H7 (cell line): ENCODE results near the gene ABCC1. TPM values are rescaled to one million over a fixed set of nuclear protein-coding genes. Genes with fewer than 3 reads are reported as not detected.

Experiments
- DNase-seq: peaks from one replicate; pipeline ENCODE4 v3.0.0; 2012
- H3K27me3 ChIP-seq: 2 replicates; pipeline ENCODE4 v1.6.0; 2011; ENCODE audit warnings: mild to moderate bottlenecking, low read length; ENCODE audit not compliant: control insufficient read depth, insufficient read depth
- H3K36me3 ChIP-seq: replicated peaks from 2 replicates; pipeline ENCODE4 v1.5.1; 2011; ENCODE audit warnings: low read length; ENCODE audit not compliant: control insufficient read depth, insufficient read depth
- H3K4me3 ChIP-seq: 2 replicates; pipeline ENCODE4 v1.5.1; 2011; ENCODE audit warnings: low read depth, mild to moderate bottlenecking, control low read depth, low read length, moderate library complexity; ENCODE audit not compliant: insufficient read depth
- total RNA-seq: library from RNA; depleted of rRNA; stranded (reverse); fragments of >200 nt; shearing (Covaris generic); gene quantifications from 2 replicates; pipeline ENCODE4 v1.2.3, GENCODE V29; 2014

Gene ABCC1
- total RNA-seq, 1 experiment from 2014 or later, result 22.0 TPM

DNA sequence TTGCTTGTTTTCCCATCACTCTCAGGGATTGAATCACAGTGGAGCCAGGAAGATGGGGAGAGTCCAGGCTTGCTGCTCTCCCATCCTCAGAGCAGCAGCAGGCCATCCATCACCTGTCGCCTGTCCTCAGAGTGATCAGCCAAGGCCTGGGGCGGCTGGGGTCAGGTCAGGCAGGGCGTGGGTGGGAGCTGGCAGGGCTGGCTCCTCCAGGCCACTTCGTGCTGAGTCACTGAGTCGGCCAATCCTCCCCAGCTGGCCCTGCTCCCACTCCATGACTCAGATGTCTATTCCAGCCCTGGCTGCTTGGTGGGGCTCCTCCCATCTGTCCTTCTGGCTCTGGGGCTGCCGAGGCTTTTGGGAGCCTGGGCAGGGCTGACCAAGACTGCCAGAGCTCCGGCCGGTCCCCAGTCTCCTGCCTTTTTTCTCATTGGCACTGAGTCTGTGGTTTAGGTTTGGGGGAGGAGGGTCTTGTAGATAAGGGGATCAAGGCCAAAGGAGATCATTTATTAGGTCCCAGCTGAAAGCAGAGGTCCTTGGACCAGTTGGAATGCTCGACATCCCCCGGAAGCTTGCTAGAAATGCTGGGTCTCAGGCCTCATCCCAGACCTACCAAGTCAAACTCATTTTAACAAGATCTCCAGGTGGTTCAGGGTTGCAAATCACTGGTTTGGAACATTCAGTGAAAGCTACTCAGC lies 72.7 kb downstream of the ABCC1 start:
- Histone ChIP-seq H3K4me3 (no peak overlapping the region), H3K27me3 (no peaks in the 10 kb centered on the region), H3K36me3 (peaks cover 14% of the 10 kb centered on the region)
- DNase-seq, result peak; percentile 56

GRCh38 chr16:16022683-16023064 lies 73.3 kb downstream of the ABCC1 start:
- peaks cover 13% of the 10 kb centered on the region for H3K36me3 ChIP-seq
- H3K27me3 ChIP-seq, result no peaks in the 10 kb centered on the region
- no peak for DNase-seq
- no peak overlapping the region for H3K4me3 ChIP-seq

GRCh38 chr16:16025214-16025968 lies 76.0 kb downstream of the ABCC1 start:
- no peaks in the 10 kb centered on the region for H3K27me3 ChIP-seq
- H3K4me3 ChIP-seq, result no peak overlapping the region
- peaks cover 4% of the 10 kb centered on the region for H3K36me3 ChIP-seq
- DNase-seq, result no peak

DNA sequence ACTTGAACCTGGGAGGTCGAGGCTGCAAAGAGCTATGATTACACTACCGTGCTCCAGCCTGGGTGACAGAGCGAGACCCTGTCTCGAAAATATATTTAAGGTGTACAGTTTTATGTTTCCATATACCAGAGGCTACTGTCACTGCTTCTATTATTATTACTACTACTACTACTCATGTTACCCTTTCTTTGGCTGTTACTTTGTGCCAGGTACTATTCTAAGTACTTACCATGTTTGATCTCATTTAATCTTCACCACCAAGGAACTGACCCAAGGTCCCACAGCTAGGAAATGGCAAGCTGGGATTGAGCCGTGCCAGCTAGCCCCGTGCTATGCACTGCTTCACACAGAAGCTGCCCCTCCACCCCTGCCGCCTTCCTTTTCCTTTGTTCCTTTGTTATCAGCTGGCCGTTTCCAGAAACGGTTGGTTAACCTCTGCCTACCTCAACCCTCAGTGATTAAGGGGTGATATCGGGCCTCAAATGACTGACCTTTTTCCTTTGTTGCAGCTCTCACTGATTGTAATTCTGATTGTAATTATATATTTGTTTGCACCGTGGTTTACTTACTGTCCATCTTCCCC lies 78.4 kb downstream of the ABCC1 start:
- H3K36me3 ChIP-seq, result peaks cover 2% of the 10 kb centered on the region
- H3K27me3 ChIP-seq, result no peaks in the 10 kb centered on the region
- DNase-seq, result no peak
- no peak overlapping the region for H3K4me3 ChIP-seq

GRCh38 chr16:16028311-16028999 lies 79.0 kb downstream of the ABCC1 start:
- Histone ChIP-seq H3K36me3 (peaks cover 7% of the 10 kb centered on the region), H3K27me3 (no peaks in the 10 kb centered on the region), H3K4me3 (no peak overlapping the region)
- no peak for DNase-seq

GRCh38 chr16:16029431-16030011 lies 80.1 kb downstream of the ABCC1 start:
- DNase-seq, result no peak
- peaks cover 7% of the 10 kb centered on the region for H3K36me3 ChIP-seq

GRCh38 chr16:16030449-16030848 lies 81.0 kb downstream of the ABCC1 start:
- no peak for DNase-seq
- Histone ChIP-seq H3K4me3 (no peak overlapping the region), H3K27me3 (no peaks in the 10 kb centered on the region), H3K36me3 (peaks cover 7% of the 10 kb centered on the region)

More at GRCh38 chr16:16029431-16030011, 80.1 kb downstream of the ABCC1 start:
- no peak overlapping the region for H3K4me3 ChIP-seq
- H3K27me3 ChIP-seq, result no peaks in the 10 kb centered on the region

DNA sequence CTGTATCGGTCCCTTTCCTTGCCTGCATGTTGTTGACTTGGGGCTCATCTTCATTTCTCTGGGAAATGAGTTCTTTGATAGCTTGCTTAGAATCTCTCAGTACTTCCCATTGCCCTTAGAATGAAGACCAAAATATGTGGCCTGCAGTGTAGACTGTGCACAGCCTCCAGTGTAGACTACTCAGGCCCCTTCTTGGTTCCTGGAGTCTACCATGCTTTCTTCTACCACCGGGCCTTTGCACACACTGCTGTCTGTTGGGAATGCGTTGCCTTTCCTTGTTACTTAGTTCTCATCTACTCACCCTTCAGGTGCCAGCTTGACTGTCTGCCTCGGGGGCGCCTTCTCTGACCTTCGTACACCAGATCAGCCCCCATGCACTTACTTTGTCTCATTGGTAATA lies 82.0 kb downstream of the ABCC1 start:
- no peak for DNase-seq
- Histone ChIP-seq H3K27me3 (no peaks in the 10 kb centered on the region), H3K4me3 (no peak overlapping the region)

DNA sequence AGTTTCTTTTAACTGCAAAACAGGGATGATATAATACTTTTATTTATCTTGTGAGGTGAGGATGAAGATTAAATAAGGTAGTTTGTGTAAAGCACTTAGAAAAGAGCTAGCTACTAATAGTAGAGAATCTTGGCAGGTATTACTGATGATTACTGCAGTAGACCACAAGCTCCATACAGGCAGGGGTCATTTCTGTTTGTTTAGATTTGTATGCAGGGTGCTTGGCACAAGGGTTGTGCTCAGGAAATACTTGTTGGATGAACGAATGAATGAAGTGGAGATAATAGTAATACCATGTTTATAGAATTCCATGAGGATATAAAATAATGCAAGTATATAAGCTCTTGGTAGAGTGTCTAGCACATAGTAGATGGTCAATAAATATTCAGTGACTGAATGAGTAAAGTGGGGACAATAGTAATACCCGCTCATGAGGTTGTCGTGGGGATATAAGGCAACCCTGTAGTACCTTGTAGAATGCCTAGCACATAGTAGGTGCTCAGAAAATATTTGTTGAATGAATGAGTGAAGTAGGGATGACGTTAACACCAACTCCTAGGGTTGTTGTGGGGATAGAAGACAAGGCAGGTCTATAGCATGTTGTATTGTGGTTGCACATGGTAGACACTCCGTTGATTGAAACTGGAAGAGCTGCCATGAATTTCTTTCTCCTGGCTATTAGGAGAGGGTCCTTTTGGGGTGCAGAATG lies 83.0 kb downstream of the ABCC1 start:
- Histone ChIP-seq H3K36me3 (peaks cover 16% of the 10 kb centered on the region), H3K27me3 (no peaks in the 10 kb centered on the region), H3K4me3 (no peak overlapping the region)
- DNase-seq, result no peak

More for the DNA sequence above, 82.0 kb downstream of the ABCC1 start:
- H3K36me3 ChIP-seq, result peaks cover 7% of the 10 kb centered on the region

- H3K27me3 ChIP-seq, result no peaks in the 10 kb centered on the region
- no peak overlapping the region for H3K4me3 ChIP-seq
- DNase-seq, result no peak
- peaks cover 19% of the 10 kb centered on the region for H3K36me3 ChIP-seq
Measured at GRCh38 chr16:16033208-16033717, 83.8 kb downstream of the ABCC1 start.

GRCh38 chr16:16036359-16036792 lies 87.0 kb downstream of the ABCC1 start:
- no peak for DNase-seq
- Histone ChIP-seq H3K36me3 (peaks cover 24% of the 10 kb centered on the region), H3K27me3 (no peaks in the 10 kb centered on the region), H3K4me3 (no peak overlapping the region)

DNA sequence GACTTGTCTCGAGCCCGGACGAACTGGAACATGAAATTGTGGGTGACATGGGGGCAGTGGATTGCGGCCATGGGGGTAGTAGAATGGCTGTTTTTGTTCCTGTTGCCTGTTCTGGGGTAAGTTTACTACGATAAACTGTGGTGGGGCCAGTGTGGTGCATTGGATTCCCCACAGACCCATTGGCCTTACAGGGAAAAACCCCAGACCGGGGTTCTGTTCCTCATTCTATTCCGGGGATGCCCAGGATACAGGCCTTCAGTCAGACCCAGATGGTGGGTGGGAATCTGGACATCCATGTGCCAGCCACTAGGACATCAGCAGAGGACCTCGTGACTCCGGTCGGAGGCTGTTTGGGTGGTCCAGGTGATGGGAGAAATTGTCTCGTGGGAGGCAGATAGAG lies 88.1 kb downstream of the ABCC1 start:
- Histone ChIP-seq H3K4me3 (no peak overlapping the region), H3K36me3 (peaks cover 26% of the 10 kb centered on the region), H3K27me3 (no peaks in the 10 kb centered on the region)
- DNase-seq, result no peak

DNA sequence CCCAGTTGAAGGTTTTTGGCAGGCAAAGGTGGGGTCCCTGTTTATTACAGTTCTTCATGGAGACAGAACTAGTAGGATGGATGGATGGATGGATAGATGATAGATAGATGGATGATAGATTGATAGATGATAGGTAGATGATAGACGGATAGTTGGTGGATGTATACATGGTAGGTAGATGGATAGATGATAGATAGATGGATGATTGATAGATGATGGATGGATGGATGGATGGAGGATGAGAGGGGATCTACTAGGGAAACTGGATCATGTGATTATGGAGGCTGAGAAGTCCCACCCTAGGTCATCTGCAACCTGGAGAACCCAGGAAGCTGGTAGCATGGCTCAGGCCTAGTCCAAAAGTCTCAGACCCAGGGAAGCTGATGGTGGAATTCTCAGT lies 88.6 kb downstream of the ABCC1 start:
- DNase-seq, result no peak
- H3K4me3 ChIP-seq, result no peak overlapping the region
- peaks cover 23% of the 10 kb centered on the region for H3K36me3 ChIP-seq
- no peaks in the 10 kb centered on the region for H3K27me3 ChIP-seq

DNA sequence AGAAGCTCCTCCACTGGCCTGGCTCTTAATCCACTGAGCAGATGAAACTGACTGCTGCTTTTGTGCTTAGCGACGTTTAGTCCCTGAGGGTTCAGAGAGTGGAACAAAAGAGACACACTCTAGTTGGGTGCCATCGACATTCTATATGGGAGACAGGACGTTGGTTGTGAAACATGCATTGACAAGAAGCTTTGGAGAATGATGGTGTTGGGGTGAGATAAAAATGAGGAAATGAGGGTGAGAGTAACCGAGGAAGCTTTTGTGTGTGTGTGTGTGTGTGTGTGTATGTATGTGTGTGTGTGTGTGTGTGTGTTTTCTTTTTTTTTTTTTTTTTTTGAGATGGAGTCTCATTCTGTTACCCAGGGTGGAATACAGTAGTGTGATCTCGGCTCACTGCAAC lies 89.5 kb downstream of the ABCC1 start:
- Histone ChIP-seq H3K36me3 (peaks cover 19% of the 10 kb centered on the region), H3K27me3 (no peaks in the 10 kb centered on the region), H3K4me3 (no peak overlapping the region)
- no peak for DNase-seq
